Body of pancreas (tissue), 4 donors: ENCODE data around the gene CYFIP1. TPM values are rescaled to one million over a fixed set of nuclear protein-coding genes. Genes with fewer than 3 reads are reported as not detected.

Experiments
- ATAC-seq: fragments of 150-250 bp; one replicate; pipeline ENCODE4 v1.9.1; 2016
- DNase-seq, 4 donors: peaks; one replicate each; pipeline ENCODE4 v3.0.0-alpha.2; 2019
- H3K27ac ChIP-seq, 4 donors: fragments of 200-600 bp; sonication (generic); 1 replicate in 3 of 4; 2 replicates in 1 of 4; pipeline versions ENCODE4 v1.5.1 to v1.6.1; 2016 to 2019; ENCODE audit warnings: mild to moderate bottlenecking in 1 of 4, mixed read lengths in 1 of 4, moderate library complexity in 1 of 4
- H3K27me3 ChIP-seq, 2 donors: fragments of 200-600 bp; sonication (generic); one replicate each; pipeline ENCODE4 v1.6.0; 2016; ENCODE audit warnings: mild to moderate bottlenecking in 1 of 2
- H3K36me3 ChIP-seq, 2 donors: fragments of 200-600 bp; sonication (generic); replicated peaks in 1 of 2; 2 replicates each; pipeline ENCODE4 v1.5.1; 2016; ENCODE audit warnings: low read depth in 2 of 2; ENCODE audit not compliant: insufficient read depth in 1 of 2
- H3K4me1 ChIP-seq: fragments of 200-600 bp; sonication (generic); one replicate; pipeline ENCODE4 v1.6.0; 2016
- H3K4me3 ChIP-seq, 2 donors: fragments of 200-600 bp; sonication (generic); 1 replicate in 1 of 2; 2 replicates in 1 of 2; pipeline ENCODE4 v1.5.1; 2016 to 2019
- H3K9me3 ChIP-seq, 3 donors: fragments of 200-600 bp; sonication (generic); 1 replicate in 2 of 3; 2 replicates in 1 of 3; pipeline ENCODE4 v1.5.1; 2016
- CTCF ChIP-seq, 7 experiments: fragments of 450-650 bp in 4 of 7; fragments of 200-600 bp in 3 of 7; sonication (generic) in 3 of 7; IDR thresholded peaks; one replicate each; pipeline ENCODE4 v1.5.1; 2016 to 2019; ENCODE audit warnings: antibody characterized with exemption in 7 of 7
- POLR2A ChIP-seq, 3 donors: fragments of 450-650 bp; IDR thresholded peaks; one replicate each; pipeline ENCODE4 v1.6.1; 2016; ENCODE audit warnings: antibody characterized with exemption in 3 of 3, mild to moderate bottlenecking in 2 of 3
- WGBS, 2 donors: methylation state at CpG; one replicate each; pipeline ENCODE4 v1.1.5; 2017; 5-methylcytosine and 5-hydroxymethylcytosine counted together
- intact Hi-C: fragments of 100-400 bp; cut with DNase I; formaldehyde crosslinking; loops from one replicate; pipeline ENCODE4 v1.15.1; 2023
- total RNA-seq, 2 donors: library from RNA; depleted of rRNA; stranded (reverse); fragments of >200 nt; gene quantifications; one replicate each; pipeline ENCODE4 v1.1.0, GENCODE V29; 2016

CYFIP1 gene
- total RNA-seq, 2 donors from 2014 or later: 68.5 to 68.6 TPM

- TF ChIP-seq CTCF (IDR thresholded peaks at IDR 0.05) (no peak), POLR2A (IDR thresholded peaks at IDR 0.05) (no peak)
- H3K27me3 ChIP-seq: no peaks in the 10 kb centered on the region
- WGBS, 2 donors: 75 to 80% methylated on average over 1 of the region's 1 CpG
- H3K4me1 ChIP-seq: no peaks in the 10 kb centered on the region
- no peaks in the 10 kb centered on the region for H3K36me3 ChIP-seq
- H3K9me3 ChIP-seq: no peaks in the 10 kb centered on the region
- intact Hi-C loops: no loop called here
- ATAC-seq (no peak), DNase-seq (peak in 1 of 4 donors; percentile 26)
- no peak overlapping the region for H3K4me3 ChIP-seq
- no peak overlapping the region for H3K27ac ChIP-seq
Observed at GRCh38 chr15:22831473-22831872, 148.7 kb downstream of the CYFIP1 start.

GRCh38 chr15:22827125-22827524 lies 153.0 kb downstream of the CYFIP1 start:
- Histone ChIP-seq H3K27me3 (no peaks in the 10 kb centered on the region), H3K9me3 (no peaks in the 10 kb centered on the region), H3K27ac (no peak overlapping the region), H3K36me3 (peaks cover 0 to 17% of the 10 kb centered on the region in 2 donors), H3K4me1 (no peaks in the 10 kb centered on the region), H3K4me3 (no peak overlapping the region)
- ATAC-seq (no peak), DNase-seq (no peak)
- WGBS, 2 donors: 75 to 87% methylated on average over 1 of the region's 1 CpG
- intact Hi-C loops: no loop called here
- TF ChIP-seq POLR2A (IDR thresholded peaks at IDR 0.05) (no peak), CTCF (IDR thresholded peaks at IDR 0.05) (no peak)

- H3K27me3 ChIP-seq: no peaks in the 10 kb centered on the region
- H3K36me3 ChIP-seq: peaks cover 0 to 25% of the 10 kb centered on the region in 2 donors
- intact Hi-C loops: no loop called here
- H3K4me3 ChIP-seq: no peak overlapping the region
- ATAC-seq: no peak
- H3K4me1 ChIP-seq: no peaks in the 10 kb centered on the region
- no peak for DNase-seq
- TF ChIP-seq POLR2A (IDR thresholded peaks at IDR 0.05) (no peak), CTCF (IDR thresholded peaks at IDR 0.05) (no peak)
- H3K9me3 ChIP-seq: no peaks in the 10 kb centered on the region
- H3K27ac ChIP-seq: no peak overlapping the region
- 91 to 99% methylated on average over 14 to 29 of the region's 29 CpGs for WGBS, 2 donors
Observed at GRCh38 chr15:22823495-22824128, 156.6 kb downstream of the CYFIP1 start.

- no peaks in the 10 kb centered on the region for H3K4me1 ChIP-seq
- no peak overlapping the region for H3K4me3 ChIP-seq
- peaks cover 0 to 20% of the 10 kb centered on the region in 2 donors for H3K36me3 ChIP-seq
- no peak overlapping the region for H3K27ac ChIP-seq
- H3K27me3 ChIP-seq: no peaks in the 10 kb centered on the region
- DNase-seq: no peak
- no peak for ATAC-seq
- WGBS, 2 donors: 65 to 85% methylated on average over 2 of the region's 2 CpGs
- TF ChIP-seq CTCF (IDR thresholded peaks at IDR 0.05): no peak
- TF ChIP-seq POLR2A (IDR thresholded peaks at IDR 0.05): no peak
- intact Hi-C loops: no loop called here
- H3K9me3 ChIP-seq: no peaks in the 10 kb centered on the region
Observed at GRCh38 chr15:22819651-22820050, 160.5 kb downstream of the CYFIP1 start.

Other genes starting within 250 kb of the CYFIP1 start
- 1 to 10 TPM; 4.3 to 8.0 TPM for gene NIPA1, start 193.7 kb downstream of the CYFIP1 start, total RNA-seq
- gene NIPA2, start 141.7 kb downstream of the CYFIP1 start, total RNA-seq: 10 to 100 TPM; 21.8 to 37.2 TPM
- gene TUBGCP5, start 59.2 kb upstream of the CYFIP1 start, total RNA-seq: 10 to 100 TPM; 12.2 to 12.7 TPM
- gene GOLGA6L1, start 156.5 kb upstream of the CYFIP1 start, total RNA-seq: not detected